WTC11 (cell line): ENCODE results near the gene F8A2.
"Not testable (repeated sequence)": the region's sequence is repeated elsewhere in the genome, so short reads cannot be mapped to it uniquely, and the experiment has no call there.

Experiments used
- ELF4 ChIP-seq: sonication (generic); formaldehyde crosslinking; IDR thresholded peaks from 2 replicates; pipeline ENCODE4 v1.8.1; 2022; ENCODE audit warnings: low read depth, mild to moderate bottlenecking, moderate library complexity, missing genetic modification reagents
- OVOL2 ChIP-seq: fragments of 250-450 bp; sonication (Bioruptor Pico); IDR thresholded peaks from 2 replicates; pipeline ENCODE4 v1.9.0; 2021; ENCODE audit warnings: mild to moderate bottlenecking, borderline replicate concordance
- SP1 ChIP-seq: sonication (generic); formaldehyde crosslinking; conservative IDR thresholded peaks from 2 replicates; pipeline ENCODE4 v1.8.1; 2022; ENCODE audit warnings: missing genetic modification reagents
- TF ChIP-seq, protein P1 (sequence below): fragments of 200-600 bp; IDR thresholded peaks from 2 replicates; pipeline ENCODE4 v1.8.0; 2022; ENCODE audit warnings: antibody characterized with exemption

DNA sequence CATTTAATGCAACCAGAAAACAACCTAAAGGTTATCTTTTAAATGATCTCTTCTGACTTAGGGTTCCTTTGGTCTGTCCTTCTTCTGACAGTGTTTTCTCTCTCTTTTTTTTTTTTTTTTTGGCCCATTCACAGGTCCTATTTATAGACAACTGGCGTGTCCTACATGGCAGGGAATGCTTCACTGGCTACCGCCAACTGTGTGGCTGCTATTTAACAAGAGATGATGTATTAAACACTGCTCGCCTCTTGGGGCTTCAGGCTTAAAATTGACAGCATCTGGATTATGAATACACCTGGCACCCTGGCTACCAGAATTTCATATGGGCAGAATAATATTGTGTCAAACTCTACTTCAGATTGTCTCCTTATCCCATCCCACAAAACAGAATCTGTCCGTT lies 32.4 kb upstream of the F8A2 start:
- TF ChIP-seq, protein P1, sequence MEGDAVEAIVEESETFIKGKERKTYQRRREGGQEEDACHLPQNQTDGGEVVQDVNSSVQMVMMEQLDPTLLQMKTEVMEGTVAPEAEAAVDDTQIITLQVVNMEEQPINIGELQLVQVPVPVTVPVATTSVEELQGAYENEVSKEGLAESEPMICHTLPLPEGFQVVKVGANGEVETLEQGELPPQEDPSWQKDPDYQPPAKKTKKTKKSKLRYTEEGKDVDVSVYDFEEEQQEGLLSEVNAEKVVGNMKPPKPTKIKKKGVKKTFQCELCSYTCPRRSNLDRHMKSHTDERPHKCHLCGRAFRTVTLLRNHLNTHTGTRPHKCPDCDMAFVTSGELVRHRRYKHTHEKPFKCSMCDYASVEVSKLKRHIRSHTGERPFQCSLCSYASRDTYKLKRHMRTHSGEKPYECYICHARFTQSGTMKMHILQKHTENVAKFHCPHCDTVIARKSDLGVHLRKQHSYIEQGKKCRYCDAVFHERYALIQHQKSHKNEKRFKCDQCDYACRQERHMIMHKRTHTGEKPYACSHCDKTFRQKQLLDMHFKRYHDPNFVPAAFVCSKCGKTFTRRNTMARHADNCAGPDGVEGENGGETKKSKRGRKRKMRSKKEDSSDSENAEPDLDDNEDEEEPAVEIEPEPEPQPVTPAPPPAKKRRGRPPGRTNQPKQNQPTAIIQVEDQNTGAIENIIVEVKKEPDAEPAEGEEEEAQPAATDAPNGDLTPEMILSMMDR = not testable (repeated sequence)
- not testable (repeated sequence) for TF ChIP-seq SP1; OVOL2; ELF4 (CRISPR knock-in tag)
